K562 (cell line): ENCODE data around the gene RNF144A. TPM values are rescaled to one million over a fixed set of nuclear protein-coding genes. Genes with fewer than 3 reads are reported as not detected.

Experiments
- ATAC-seq: fragments of 200-7000 bp; cut with Tn5 transposase; 3 replicates; pipeline ENCODE4 v1.9.1; 2020; ENCODE audit warnings: moderate library complexity
- BruUV-seq: library from RNA; stranded (reverse); fragments of 400-500 nt; replicated peaks from 2 replicates; lab custom pipeline; 2021; lab: Mats Ljungman, UMichigan
- CTCF ChIA-PET: fragments of 300-600 bp; formaldehyde crosslinking; extraction: SDS; loops from one replicate; lab custom pipeline; 2021; ENCODE audit warnings: low intra/inter-chr PET ratio; lab: Yijun Ruan, JAX
- POLR2A ChIA-PET: fragments of 300-600, 350-650 bp; sonication (Branson Sonifier 250); formaldehyde crosslinking; extraction: SDS; loops from one replicate; lab custom pipeline; 2021; ENCODE audit warnings: antibody characterized with exemption, inconsistent platforms; lab: Yijun Ruan, JAX
- DNase-seq, 4 experiments: peaks; one replicate each; pipeline versions ENCODE4 v3.0.0 to v3.0.0-alpha.2; 2011 to 2018; ENCODE audit warnings: low spot score in 3 of 4, mixed read lengths in 3 of 4; ENCODE audit errors: extremely low read depth in 1 of 4
- FAIRE-seq: peaks from 2 replicates; lab custom pipeline; 2011; peaks lifted over from hg19 to GRCh38; lab: Jason Lieb, UNC
- H2AFZ ChIP-seq: 2 replicates; pipeline ENCODE4 v1.6.0; 2011; ENCODE audit warnings: low read depth, low read length, control low read depth, inconsistent platforms
- H3K27ac ChIP-seq: fragments of 200-600 bp; 3 replicates; pipeline ENCODE4 v1.8.0; 2011; ENCODE audit warnings: low read depth, mild to moderate bottlenecking, control low read depth, inconsistent platforms, low read length, moderate library complexity, mixed read lengths; ENCODE audit errors: extremely low read depth
- H3K27me3 ChIP-seq, 2 experiments: fragments of 300-600 bp in 1 of 2; 2 replicates in 1 of 2; 3 replicates in 1 of 2; pipeline versions ENCODE4 v1.6.0 to v1.8.0; 2011; ENCODE audit warnings: inconsistent platforms in 2 of 2, low read length in 2 of 2, mild to moderate bottlenecking in 1 of 2, mixed read lengths in 1 of 2, moderate library complexity in 1 of 2; ENCODE audit not compliant: control insufficient read depth in 2 of 2, insufficient read depth in 2 of 2
- H3K36me3 ChIP-seq: fragments of 300-600 bp; 3 replicates; pipeline ENCODE4 v1.8.0; 2011; ENCODE audit warnings: mild to moderate bottlenecking, low read length, inconsistent platforms; ENCODE audit not compliant: control insufficient read depth, insufficient read depth
- H3K4me1 ChIP-seq, 2 experiments: fragments of 200-600 bp in 1 of 2; replicated peaks in 1 of 2; 2 replicates in 1 of 2; 3 replicates in 1 of 2; pipeline versions ENCODE4 v1.5.1 to v1.8.0; 2011; ENCODE audit warnings: inconsistent platforms in 2 of 2, low read length in 2 of 2, mild to moderate bottlenecking in 1 of 2, mixed read lengths in 1 of 2, moderate library complexity in 1 of 2; ENCODE audit not compliant: control insufficient read depth in 2 of 2, insufficient read depth in 2 of 2
- H3K4me2 ChIP-seq: 2 replicates; pipeline ENCODE4 v1.6.1; 2011; ENCODE audit warnings: low read length, control low read depth, inconsistent platforms, mixed read lengths; ENCODE audit not compliant: insufficient read depth
- H3K4me3 ChIP-seq: fragments of 200-600 bp; sonication (generic), shearing (Covaris generic); 2 replicates; pipeline ENCODE4 v1.5.1; 2016; ENCODE audit warnings: control low read depth, inconsistent platforms
- H3K79me2 ChIP-seq: fragments of 200-600 bp; 3 replicates; pipeline ENCODE4 v1.8.0; 2011; ENCODE audit warnings: low read length, inconsistent platforms; ENCODE audit not compliant: control insufficient read depth, insufficient read depth
- H3K9ac ChIP-seq, 2 experiments: 2 replicates each; pipeline versions ENCODE4 v1.6.0 to v1.6.1; 2011; ENCODE audit warnings: low read depth in 2 of 2, low read length in 2 of 2, control low read depth in 1 of 2, inconsistent platforms in 1 of 2, mild to moderate bottlenecking in 1 of 2, mixed read lengths in 1 of 2; ENCODE audit not compliant: insufficient read depth in 1 of 2
- H3K9me1 ChIP-seq: one replicate; pipeline ENCODE4 v1.6.0; 2011; ENCODE audit warnings: inconsistent platforms, mild to moderate bottlenecking, low read length, moderate library complexity; ENCODE audit not compliant: control insufficient read depth, insufficient read depth
- H3K9me3 ChIP-seq: replicated peaks from 2 replicates; pipeline ENCODE4 v1.5.1; 2011; ENCODE audit warnings: low read depth, low read length, inconsistent platforms; ENCODE audit not compliant: control insufficient read depth, insufficient read depth
- H4K20me1 ChIP-seq: replicated peaks from 2 replicates; pipeline ENCODE4 v1.6.1; 2011; ENCODE audit warnings: low read length, inconsistent platforms, mixed read lengths; ENCODE audit not compliant: control insufficient read depth, insufficient read depth
- DACH1 ChIP-seq: fragments of 450-650 bp; IDR thresholded peaks from 2 replicates; pipeline ENCODE4 v1.6.1; 2018; ENCODE audit not compliant: partially characterized antibody
- DIDO1 ChIP-seq: fragments of 450-650 bp; IDR thresholded peaks from 2 replicates; pipeline ENCODE4 v1.6.1; 2016; ENCODE audit warnings: low read depth, missing biosample characterization, missing genetic modification characterization
- HDAC8 ChIP-seq: fragments of 450-650 bp; IDR thresholded peaks from 2 replicates; pipeline ENCODE4 v1.6.1; 2016; ENCODE audit warnings: mild to moderate bottlenecking, missing genetic modification characterization, moderate library complexity, missing compliant biosample characterization
- MEIS2 ChIP-seq: fragments of 450-650 bp; IDR thresholded peaks from 2 replicates; pipeline ENCODE4 v1.6.1; 2014; ENCODE audit warnings: mild to moderate bottlenecking; ENCODE audit not compliant: partially characterized antibody
- NR4A1 ChIP-seq, 2 experiments: fragments of 250-450 bp in 1 of 2; fragments of 450-650 bp in 1 of 2; sonication (Bioruptor Pico) in 1 of 2; IDR thresholded peaks; 2 replicates each; pipeline versions ENCODE4 v1.4.0 to v1.6.1; 2016 to 2020; ENCODE audit warnings: mild to moderate bottlenecking in 2 of 2, missing compliant biosample characterization in 1 of 2, missing genetic modification characterization in 1 of 2, moderate library complexity in 1 of 2
- POLR2B ChIP-seq: fragments of 450-650 bp; IDR thresholded peaks from 2 replicates; pipeline ENCODE4 v1.6.1; 2018; ENCODE audit warnings: low read depth; ENCODE audit not compliant: partially characterized antibody
- POLR2G ChIP-seq: fragments of 200-400 bp; formaldehyde crosslinking; IDR thresholded peaks from 2 replicates; pipeline ENCODE4 v1.6.1; 2017; ENCODE audit warnings: low read depth, mild to moderate bottlenecking, antibody characterized with exemption, low read length, moderate library complexity
- ZNF174 ChIP-seq: fragments of 250-450 bp; sonication (Bioruptor Pico); IDR thresholded peaks from 2 replicates; pipeline ENCODE4 v1.4.0; 2020; ENCODE audit warnings: mild to moderate bottlenecking
- ZNF644 ChIP-seq: fragments of 200-800 bp; sonication (Bioruptor generic); IDR thresholded peaks from 2 replicates; pipeline ENCODE4 v1.6.1; 2016; ENCODE audit warnings: low read depth, missing genetic modification characterization, missing compliant biosample characterization
- WGBS: fragments of 100-300 bp; shearing (Covaris generic); methylation state at CpG from one replicate; pipeline ENCODE4 v1.1.6; 2016; ENCODE audit warnings: low coverage, mixed read lengths; ENCODE audit not compliant: insufficient coverage; ENCODE audit errors: missing lambda C conversion rate; 5-methylcytosine and 5-hydroxymethylcytosine counted together
- in situ Hi-C: fragments of 300-500 bp; cut with MboI; formaldehyde crosslinking; loops from 4 replicates; pipeline ENCODE4 v1.15.0; 2018; ENCODE audit warnings: inconsistent platforms, mixed read lengths
- intact Hi-C: fragments of 100-400 bp; cut with micrococcal nuclease; formaldehyde crosslinking; loops from 2 replicates; pipeline ENCODE4 v1.14.2; 2022
- polyA plus RNA-seq, 8 experiments: library from polyadenylated mRNA; depleted of rRNA in 4 of 8; stranded (reverse) in 5 of 8; unstranded in 3 of 8; fragments of >200 nt; fragmentation: Nextera tagmentation in 2 of 8; fragmentation: Illumina TruSeq in 1 of 8; extraction: Ambion mirVana in 2 of 8; extraction: Trizol in 1 of 8; gene quantifications; 2 replicates each; pipeline versions ENCODE4 v1.2.1 to v1.2.3, GENCODE V29; 2011 to 2014; ENCODE audit warnings: inconsistent platforms in 1 of 8, missing spikeins in 1 of 8
- total RNA-seq, 7 experiments: library from RNA; depleted of rRNA in 6 of 7; stranded (reverse); fragments of >200 nt in 6 of 7; fragmentation: Illumina TruSeq in 2 of 7; extraction: Trizol in 2 of 7; gene quantifications; 2 replicates each; pipeline versions ENCODE4 v1.2.1 to v1.2.3, GENCODE V29; 2011 to 2021; ENCODE audit warnings: low replicate concordance in 1 of 7
- TF ChIP-seq, protein P1 (sequence below): fragments of 450-650 bp; IDR thresholded peaks from 2 replicates; pipeline ENCODE4 v1.6.1; 2016
- TF ChIP-seq, protein P2 (sequence below): fragments of 150-350 bp; conservative IDR thresholded peaks from 2 replicates; pipeline ENCODE4 v1.6.1; 2014; ENCODE audit warnings: low read length

Gene RNF144A
- total and polyA plus RNA-seq, 9 of the 15 experiments (the other 6 are each of a cell fraction or from before 2014, with no cell fraction given): 0.96 to 11.3 (median 6.2) TPM

DNA sequence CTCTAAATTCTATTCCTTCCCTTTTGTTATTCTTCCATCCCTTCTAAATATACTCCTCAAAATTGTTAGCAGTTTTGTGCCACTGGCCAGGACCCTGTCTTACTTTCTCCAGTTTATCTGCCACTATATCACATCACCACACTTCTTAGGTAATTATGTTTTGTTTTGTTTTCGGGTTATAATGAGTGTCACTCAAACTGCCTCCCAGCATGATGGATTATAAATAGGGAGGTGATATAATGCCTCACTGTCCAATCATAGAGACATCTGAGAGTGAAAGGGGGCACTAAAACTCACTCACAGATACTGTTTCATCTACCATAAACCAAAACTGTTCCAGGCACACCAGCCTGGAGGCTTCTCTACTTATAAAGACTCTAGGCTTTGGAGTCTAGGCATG, 36.2 kb upstream of the RNF144A start (continued):
- TF ChIP-seq, protein P1, sequence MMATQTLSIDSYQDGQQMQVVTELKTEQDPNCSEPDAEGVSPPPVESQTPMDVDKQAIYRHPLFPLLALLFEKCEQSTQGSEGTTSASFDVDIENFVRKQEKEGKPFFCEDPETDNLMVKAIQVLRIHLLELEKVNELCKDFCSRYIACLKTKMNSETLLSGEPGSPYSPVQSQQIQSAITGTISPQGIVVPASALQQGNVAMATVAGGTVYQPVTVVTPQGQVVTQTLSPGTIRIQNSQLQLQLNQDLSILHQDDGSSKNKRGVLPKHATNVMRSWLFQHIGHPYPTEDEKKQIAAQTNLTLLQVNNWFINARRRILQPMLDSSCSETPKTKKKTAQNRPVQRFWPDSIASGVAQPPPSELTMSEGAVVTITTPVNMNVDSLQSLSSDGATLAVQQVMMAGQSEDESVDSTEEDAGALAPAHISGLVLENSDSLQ: peak; percentile 93
- TF ChIP-seq NR4A1 (CRISPR knock-in tag; IDR thresholded peaks at IDR 0.05): no peak
- TF ChIP-seq NR4A1 (tag; IDR thresholded peaks at IDR 0.05): no peak
- TF ChIP-seq POLR2G: no peak
- peak; percentile 83 for TF ChIP-seq MEIS2
- TF ChIP-seq ZNF174 (CRISPR knock-in tag): no peak
- no peak for TF ChIP-seq ZNF644 (tag)

DNA sequence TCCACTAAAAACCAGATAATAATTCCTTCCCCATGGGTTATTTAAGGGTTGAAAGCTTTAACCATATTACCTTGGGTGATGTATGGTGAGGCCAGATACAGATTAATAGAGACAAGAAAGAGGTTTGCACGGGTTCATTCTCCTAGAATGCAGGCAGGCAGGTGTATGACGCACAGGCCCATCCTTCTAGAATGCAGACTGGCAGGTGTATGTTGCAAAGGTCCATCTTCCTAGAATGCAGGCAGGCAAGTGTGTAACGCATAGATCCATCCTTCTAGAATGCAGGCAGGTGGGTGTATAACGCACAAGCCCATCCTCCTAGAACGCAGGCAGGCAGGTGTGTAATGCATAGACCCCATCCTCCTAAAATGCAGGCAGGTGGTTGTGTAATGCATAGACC, 35.7 kb upstream of the RNF144A start:
- in situ Hi-C loops (no loop called here), intact Hi-C loops (loop anchor here (2.0 kb wide), 1 partner anchor 13 kb away; no protein-coding TSS in a partner anchor)
- no peak overlapping the region for H3K4me3 ChIP-seq
- FAIRE-seq (no peak), DNase-seq (no peak), ATAC-seq (no peak)
- WGBS: 83% methylated on average over 5 of the region's 5 CpGs
- no TSS peak for BruUV-seq
- ChIA-PET POLR2A (interaction anchor here (1.2 kb wide), 1 partner anchor 15 kb away, joined by 3 read pairs; no protein-coding TSS in a partner anchor), CTCF (no interaction called here)
- no peaks in the 10 kb centered on the region for H3K9me1 ChIP-seq
- no peak overlapping the region for H3K27ac ChIP-seq
- H3K79me2 ChIP-seq: no peaks in the 10 kb centered on the region
- H4K20me1 ChIP-seq: no peaks in the 10 kb centered on the region
- no peaks in the 10 kb centered on the region for H3K36me3 ChIP-seq
- no peak overlapping the region for H2AFZ ChIP-seq
- no peaks in the 10 kb centered on the region for H3K27me3 ChIP-seq
- H3K9me3 ChIP-seq: peaks cover 18% of the 10 kb centered on the region
- no peak overlapping the region for H3K9ac ChIP-seq
- no peak overlapping the region for H3K4me2 ChIP-seq
- H3K4me1 ChIP-seq: peaks cover 17 to 64% of the 10 kb centered on the region in 2 experiments; a peak in 4 of 5 replicates
- no peak for TF ChIP-seq DIDO1
- TF ChIP-seq HDAC8 (tag): no peak
- no peak for TF ChIP-seq DACH1
- TF ChIP-seq, protein P2, sequence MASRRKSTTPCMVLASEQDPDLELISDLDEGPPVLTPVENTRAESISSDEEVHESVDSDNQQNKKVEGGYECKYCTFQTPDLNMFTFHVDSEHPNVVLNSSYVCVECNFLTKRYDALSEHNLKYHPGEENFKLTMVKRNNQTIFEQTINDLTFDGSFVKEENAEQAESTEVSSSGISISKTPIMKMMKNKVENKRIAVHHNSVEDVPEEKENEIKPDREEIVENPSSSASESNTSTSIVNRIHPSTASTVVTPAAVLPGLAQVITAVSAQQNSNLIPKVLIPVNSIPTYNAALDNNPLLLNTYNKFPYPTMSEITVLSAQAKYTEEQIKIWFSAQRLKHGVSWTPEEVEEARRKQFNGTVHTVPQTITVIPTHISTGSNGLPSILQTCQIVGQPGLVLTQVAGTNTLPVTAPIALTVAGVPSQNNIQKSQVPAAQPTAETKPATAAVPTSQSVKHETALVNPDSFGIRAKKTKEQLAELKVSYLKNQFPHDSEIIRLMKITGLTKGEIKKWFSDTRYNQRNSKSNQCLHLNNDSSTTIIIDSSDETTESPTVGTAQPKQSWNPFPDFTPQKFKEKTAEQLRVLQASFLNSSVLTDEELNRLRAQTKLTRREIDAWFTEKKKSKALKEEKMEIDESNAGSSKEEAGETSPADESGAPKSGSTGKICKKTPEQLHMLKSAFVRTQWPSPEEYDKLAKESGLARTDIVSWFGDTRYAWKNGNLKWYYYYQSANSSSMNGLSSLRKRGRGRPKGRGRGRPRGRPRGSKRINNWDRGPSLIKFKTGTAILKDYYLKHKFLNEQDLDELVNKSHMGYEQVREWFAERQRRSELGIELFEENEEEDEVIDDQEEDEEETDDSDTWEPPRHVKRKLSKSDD: no peak
- no peak for TF ChIP-seq POLR2B
